Thyroid gland (tissue), 4 donors: Measurements from ENCODE around the gene UTS2R.

Source experiments
- CTCF ChIP-seq, 6 experiments: fragments of 200-600 bp in 3 of 6; fragments of 450-650 bp in 3 of 6; sonication (generic) in 3 of 6; IDR thresholded peaks; one replicate each; pipeline ENCODE4 v1.5.1; 2016 to 2019; ENCODE audit warnings: antibody characterized with exemption in 6 of 6, mild to moderate bottlenecking in 2 of 6, inconsistent platforms in 1 of 6, moderate library complexity in 1 of 6
- POLR2A ChIP-seq, 2 donors: fragments of 450-650 bp; IDR thresholded peaks; one replicate each; pipeline ENCODE4 v1.6.1; 2017; ENCODE audit warnings: antibody characterized with exemption in 2 of 2, mild to moderate bottlenecking in 2 of 2, moderate library complexity in 1 of 2

- TF ChIP-seq POLR2A (IDR thresholded peaks at IDR 0.05) (no peak), CTCF (IDR thresholded peaks at IDR 0.05) (no peak)
Measured at GRCh38 chr17:82330322-82331239, 41.0 kb upstream of the UTS2R start.
